HG03565 (cell line): ENCODE results near the gene YIPF3.
"Not testable (repeated sequence)": the region's sequence is repeated elsewhere in the genome, so short reads cannot be mapped to it uniquely, and the experiment has no call there.

Source experiments
- ATAC-seq: cut with Tn5 transposase; IDR thresholded peaks from one replicate; pipeline ENCODE4 v1.9.1; 2021; ENCODE audit warnings: mild to moderate bottlenecking, moderate library complexity; ENCODE audit not compliant: unreplicated experiment

YIPF3 gene

DNA sequence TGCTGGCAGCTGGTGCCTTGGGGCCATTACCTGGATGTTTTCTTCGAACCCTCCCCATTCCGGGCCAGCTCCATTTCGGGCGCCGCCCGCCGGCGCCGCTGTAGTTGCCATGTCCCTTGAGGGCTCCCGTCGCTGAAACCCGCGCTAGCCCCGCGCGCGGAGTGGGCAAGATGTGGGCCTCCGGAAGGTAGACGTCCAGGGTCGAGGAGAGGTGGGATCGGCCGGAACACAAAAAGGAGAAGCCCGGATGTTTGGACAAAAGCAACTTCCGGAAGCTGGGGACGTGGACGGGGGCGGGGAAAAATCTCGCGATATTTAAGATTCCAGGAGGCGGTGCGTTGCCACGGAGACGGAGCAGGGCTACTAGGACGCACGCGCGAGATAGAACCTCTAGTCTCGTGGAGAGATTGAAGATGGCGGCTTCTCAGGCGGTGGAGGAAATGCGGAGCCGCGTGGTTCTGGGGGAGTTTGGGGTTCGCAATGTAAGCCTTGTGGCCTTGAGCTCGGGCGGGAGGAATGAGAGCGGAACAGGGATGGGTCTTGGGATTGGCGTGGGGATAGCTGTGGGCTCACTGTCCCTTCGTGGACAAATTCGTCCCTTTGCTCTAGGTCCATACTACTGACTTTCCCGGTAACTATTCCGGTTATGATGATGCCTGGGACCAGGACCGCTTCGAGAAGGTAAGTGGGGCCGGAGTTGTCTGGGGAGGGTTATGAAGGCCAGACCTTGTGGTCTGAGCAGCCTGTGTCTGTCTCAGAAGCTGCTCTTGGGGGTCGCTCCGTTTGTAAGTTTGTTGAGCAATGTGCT lies at the start of gene YIPF3, which contains the start of gene POLR1C:
YIPF3 (minus strand) TSS at position 230 of the 808 bp plus-strand sequence; CDS start at position 111, 119 bp downstream.
POLR1C (plus strand) TSS at position 393 of the 808 bp plus-strand sequence; CDS start at position 414, 21 bp downstream.
- ATAC-seq = peak; percentile 74

DNA sequence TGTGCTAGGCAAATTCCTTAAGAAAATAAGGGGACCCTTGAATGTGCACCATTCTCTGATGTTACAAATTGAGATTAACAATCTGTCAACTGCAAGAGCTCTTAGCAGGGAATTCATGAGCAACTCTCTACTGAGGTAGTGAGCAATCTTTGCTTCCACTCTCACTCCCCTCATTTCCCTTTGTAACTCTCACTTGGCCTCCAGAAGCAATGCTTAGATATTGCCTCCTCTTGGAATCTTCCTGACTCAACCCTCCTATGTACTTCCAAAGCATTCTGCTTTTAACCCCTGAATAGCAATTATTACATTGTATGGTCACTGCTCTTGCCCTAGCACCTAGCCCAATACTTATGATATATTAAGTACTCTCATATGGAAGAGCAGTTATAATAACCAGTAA lies 42.6 kb upstream of the YIPF3 start:
- no peak for ATAC-seq

DNA sequence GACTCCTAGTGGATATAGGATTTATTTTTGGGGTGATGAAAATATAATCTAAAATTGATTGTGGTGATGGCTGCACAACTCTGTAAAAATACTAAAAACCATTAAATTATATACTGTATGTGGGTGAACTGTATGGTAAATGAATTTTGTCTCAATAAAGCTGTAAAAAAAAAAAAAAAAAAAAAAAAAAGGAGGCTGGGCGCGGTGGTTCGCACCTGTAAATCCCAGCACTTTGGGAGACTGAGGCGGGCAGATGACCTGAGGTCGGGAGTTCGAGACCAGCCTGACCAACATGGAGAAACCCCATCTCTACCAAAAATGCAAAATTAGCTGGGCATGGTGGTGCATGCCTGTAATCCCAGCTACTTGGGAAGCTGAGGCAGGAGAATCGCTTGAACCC lies 40.9 kb upstream of the YIPF3 start:
- not testable (repeated sequence) for ATAC-seq

DNA sequence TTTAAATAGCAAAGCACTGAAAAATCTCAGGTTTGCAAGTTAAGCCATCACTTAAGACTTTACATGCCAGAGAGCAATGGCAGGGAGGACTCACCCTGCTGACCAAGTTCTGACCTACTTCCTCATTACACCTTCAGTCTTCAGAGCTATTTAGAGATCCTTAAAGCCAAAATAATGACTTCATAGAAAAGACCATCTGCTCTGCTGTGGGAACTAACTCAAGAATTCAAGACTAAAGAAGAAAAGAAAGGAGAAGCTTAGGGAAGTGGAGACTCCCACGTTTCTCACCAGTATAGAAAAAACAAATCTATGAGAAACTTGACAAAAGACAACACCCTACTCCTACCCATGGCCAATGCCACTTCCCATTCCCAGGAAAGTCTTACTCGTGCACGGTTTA lies 30.5 kb upstream of the YIPF3 start:
- ATAC-seq = no peak

DNA sequence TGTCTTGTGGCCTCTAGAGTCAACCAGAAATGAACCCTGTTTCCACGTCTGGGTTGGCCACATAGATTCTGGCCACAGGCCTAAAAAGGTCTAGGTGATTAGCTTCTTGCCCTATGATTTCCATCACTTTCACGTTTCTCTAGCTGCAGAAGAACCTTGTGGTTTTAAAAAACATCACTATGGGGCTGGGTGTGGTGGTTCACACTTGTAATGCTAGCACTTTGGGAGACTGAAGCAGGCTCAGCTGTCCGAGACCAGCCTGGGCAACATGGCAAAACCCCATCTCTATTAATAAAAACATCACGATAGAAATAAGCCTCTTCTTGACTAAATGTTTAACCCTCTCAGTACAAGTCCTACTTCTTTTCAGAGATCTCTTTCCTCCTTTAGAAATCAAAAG lies 27.7 kb upstream of the YIPF3 start:
- ATAC-seq = no peak

DNA sequence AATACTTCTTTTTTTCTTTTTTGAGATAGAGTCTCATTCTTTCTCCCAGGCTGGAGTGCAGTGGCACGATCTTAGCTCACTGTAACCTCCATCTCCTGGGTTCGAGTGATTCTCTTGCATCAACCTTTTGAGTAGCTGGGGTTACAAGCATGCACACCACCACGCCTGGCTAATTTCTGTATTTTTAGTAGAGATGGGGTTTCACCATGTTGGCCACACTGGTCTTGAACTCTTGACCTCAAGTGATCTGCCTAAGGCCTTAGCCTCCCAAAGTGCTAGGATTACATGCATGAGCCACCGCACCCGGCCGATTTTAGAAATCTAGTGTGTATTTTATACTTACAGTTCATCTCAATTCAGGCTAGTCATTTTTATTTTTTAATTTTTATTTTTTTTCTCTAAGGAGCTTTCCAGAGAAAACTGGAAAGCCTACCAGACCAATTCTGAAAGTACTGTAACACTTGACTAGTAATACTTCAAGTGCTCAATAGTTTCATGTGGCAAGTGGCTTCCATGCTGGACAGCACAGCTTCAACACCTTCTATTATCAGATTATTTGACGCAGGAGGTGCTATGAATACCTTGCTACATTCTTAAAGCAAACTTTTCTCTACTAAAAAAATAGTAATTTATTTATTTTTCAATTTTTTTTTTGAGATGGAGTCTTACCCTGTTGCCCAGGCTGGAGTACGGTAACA lies 25.2 kb upstream of the YIPF3 start:
- ATAC-seq = no peak

DNA sequence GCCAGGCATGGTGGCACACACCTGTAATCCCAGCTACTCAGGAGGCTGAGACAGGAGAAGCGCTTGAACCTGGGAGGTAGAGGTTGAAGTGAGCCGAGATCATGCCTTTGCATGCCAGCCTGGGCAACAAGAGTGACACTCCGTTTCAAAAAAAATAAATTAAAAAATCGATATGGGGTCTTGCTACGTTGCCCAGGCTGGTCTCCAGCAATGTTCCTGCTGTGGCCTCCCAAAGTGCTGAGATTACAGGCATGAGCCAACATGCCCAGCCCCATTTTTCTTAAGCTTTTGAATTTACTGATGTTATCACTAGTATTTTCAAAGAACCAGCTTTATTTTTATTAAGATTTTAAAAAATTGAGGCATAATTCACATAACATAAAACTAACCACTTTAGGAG lies 23.8 kb upstream of the YIPF3 start:
- ATAC-seq = no peak

DNA sequence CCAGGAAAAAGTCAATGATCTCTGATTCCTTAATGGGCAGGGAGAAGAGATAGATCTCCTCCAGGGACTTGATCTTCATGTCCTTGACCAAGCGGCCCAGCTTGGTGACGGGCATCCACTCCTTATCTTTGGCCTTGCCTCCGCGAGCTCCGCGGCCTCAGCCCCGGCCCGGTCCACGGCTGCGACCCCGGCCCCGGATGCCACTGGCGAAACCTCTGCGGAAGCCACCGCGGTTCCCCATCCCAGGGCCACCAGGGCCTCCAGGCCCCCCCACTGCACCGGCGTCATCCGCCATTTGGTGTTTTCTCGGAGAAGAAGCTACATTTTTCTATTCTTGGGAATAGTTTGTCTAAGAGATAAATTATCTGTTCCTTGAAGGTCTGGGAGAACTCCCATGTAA lies 22.7 kb upstream of the YIPF3 start:
- ATAC-seq = not testable (repeated sequence)

DNA sequence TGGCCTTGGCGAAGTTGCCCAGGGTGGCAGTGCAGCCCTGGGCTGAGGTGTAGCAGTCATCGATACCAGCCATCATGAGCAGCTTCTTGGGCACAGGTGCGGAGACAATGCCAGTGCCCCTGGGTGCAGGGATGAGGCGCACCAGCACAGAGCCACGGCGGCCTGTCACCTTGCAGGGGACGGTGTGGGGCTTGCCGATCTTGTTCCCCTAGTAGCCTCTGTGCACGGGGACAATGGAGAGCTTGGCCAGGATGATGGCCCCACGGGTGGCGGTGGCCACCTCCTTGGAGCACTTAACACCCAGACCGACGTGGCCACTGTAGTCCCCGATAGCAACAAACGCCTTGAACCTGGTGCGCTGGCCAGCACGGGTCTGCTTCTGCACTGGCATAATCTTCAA lies 22.3 kb upstream of the YIPF3 start:
- ATAC-seq = not testable (repeated sequence)

DNA sequence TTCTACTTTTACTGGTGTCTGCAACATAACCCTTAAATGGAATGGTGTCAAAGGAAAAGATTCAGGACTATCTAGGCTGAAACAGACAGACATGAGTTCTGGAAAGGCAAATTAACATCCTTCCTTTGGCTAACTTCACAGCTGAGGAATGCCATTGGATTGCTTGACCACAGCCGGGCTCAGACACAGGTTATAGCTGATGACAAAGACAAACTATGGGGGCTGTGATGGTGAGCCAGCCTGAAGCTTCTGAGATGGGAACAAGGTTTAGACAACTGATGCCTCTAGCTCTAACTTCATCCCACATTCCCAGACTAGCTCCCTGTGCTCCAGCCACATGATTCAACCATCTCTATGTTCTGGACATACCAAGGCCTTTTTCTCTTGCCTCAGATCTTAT lies 15.5 kb upstream of the YIPF3 start:
- no peak for ATAC-seq

DNA sequence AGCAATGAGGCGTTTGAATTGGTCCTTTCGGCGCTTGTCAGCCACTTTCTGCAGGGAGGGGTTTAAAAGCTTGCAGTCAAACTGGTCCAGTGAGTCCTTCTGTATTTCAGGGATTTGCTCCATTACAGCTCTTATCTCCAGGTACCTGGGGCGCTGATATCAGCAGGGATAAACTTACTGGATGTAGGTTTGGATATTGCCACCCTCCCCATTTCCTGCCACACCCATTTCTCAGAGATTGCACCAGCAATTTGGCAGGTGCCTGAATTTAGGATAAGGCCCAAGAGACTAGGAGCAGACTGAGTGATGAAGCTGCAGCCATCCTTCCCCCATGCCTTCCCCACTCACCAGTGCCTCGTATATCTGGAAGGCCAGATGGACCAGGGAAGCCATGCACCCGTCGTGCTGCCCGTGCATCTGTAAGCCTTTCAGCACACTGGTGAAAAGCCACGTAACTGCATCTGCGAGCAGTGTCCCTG lies 7.8 kb upstream of the YIPF3 start:
- ATAC-seq = no peak

DNA sequence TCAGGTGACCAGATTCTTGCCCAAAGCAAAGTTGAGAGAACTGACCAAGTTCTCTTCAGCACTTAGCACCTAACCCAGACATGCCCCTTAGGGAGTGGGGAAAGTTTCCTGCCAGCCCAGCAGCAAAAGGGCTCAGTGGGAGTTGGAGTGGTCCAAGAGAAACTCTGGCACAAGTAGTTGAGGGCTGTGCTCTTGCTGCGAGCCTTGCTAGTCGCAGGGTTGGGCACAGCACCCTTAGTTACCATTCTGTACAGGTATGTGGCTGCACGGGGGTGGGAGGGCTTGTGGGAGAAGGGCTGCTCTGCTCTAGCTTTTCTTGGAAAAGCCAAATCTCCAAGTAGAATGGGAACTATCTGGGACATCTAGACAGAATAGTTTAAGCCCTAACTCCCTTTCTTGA lies 6.6 kb upstream of the YIPF3 start:
- no peak for ATAC-seq

DNA sequence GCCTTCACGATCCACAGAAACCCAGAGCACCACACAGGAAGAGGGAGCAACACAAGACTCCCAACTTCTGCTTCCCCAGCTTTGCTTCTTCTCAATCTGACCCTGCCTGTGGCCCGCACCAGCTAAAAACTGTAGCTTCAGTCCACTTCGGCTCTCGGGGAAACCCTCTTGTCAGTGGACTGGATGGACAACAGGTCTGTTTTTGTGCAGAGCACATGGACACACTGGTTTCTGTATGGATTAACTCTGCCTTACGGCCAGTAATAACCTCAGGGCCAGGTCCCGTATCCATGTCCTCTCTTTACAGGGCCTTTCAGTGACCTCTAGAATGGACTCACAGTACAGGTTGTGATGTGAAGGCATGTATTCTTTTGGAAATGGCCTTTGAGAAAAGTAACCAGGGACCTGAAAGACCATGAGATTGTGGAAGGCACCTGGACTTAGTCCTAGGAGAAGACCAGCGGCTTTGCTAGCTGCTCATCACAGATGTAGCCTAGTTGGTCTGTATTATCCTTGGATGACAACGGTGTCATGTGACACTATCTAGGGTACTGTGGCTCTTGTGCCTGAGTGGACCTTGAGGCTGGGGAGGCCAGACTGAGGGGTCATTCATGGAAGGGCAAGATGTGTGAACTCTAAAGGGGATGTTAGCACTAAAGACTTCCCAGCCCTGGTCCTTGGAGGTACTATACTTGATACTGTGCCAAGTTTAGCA lies 6.0 kb upstream of the YIPF3 start:
- ATAC-seq = no peak

DNA sequence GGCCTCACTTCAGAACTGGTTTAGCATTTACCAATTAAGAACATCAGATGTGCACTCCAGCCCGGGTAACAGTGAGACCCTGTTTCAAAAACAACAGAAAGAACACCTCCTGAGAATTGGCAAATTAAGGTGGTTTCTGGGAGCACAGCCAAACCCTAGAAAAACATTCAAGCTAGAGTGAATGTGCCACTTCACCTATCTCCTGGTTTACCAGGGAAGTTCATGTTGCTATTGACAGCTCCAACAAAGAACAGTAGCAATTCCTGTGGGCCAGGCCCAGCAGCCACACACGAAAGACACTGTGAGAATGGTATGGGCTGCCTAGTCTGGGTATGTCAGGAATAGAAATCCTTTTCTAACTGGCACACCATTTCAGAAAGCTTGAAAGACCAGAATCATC lies 5.1 kb upstream of the YIPF3 start:
- ATAC-seq = no peak

DNA sequence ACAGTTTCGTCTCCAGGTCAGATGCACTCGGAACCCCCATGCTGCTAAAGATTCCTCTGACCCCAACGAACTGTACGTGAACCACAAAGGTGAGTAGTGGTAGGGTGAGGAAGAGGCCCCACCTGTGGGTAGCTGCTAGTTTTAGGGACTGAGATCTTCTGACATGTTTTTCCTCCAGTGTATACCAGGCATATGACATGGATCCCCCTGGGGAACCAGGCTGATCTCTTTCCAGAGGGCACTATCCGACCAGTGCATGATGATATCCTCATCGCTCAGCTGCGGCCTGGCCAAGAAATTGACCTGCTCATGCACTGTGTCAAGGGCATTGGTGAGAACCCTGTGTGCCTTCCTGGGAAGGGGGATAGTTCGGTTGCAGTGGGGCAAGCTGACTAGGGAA lies 3.4 kb upstream of the YIPF3 start:
- no peak for ATAC-seq

DNA sequence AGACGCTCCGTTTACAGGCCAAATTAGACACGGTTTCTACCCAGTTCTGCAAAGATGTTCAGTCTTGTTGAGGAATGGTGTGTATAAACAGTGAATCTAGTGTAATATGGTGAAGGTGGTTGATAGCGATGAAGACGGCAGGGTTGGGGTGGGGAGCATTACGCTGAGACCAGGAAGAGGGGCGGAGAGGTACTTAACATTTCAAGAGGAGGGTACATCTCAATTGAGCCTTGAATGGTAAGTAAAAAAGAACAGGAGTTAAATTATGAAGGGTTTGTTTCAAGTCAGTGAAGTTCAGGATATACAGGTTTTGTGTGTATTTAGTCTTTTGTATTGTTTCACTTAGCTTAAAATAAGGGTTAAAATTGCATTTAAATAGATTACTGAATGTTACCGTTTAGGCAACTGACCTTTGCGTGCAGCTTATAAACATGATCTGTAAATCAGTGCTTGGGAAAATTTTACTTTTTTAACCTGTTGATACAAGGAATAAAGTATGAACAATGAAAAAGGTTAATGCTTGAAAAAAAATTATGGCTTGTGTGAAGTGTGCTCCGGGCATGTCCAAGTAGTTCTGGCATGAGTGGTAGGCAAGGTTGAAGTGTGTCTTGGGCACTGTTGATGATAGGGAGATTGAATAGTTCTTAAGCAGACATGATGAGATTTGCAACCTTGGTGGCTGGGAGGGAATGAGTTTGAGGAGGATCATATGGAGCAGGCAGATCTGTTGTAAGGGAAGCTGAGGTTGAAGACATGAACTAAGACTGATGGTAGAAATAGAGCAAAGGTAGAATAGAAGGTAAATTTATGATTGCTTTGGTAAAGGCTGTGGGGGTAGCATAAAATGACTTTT lies 1.0 kb upstream of the YIPF3 start:
- ATAC-seq = no peak

DNA sequence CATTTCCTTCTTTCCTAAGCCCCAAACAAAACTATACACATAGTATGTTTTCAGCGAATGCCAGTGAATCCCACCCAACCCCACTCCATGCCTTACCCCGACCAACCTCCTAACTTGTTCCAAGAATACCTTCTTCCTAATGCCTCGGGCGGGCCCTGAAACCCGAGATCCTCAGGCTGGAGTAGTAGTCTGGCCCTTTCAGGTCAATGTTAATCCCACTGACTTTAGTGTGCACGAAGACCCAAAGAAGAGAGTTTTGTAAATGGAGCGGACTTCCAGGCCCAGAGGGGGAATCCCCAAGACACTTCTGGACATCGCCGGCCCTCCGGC lies 394 bp downstream of the YIPF3 start:
- no peak for ATAC-seq

DNA sequence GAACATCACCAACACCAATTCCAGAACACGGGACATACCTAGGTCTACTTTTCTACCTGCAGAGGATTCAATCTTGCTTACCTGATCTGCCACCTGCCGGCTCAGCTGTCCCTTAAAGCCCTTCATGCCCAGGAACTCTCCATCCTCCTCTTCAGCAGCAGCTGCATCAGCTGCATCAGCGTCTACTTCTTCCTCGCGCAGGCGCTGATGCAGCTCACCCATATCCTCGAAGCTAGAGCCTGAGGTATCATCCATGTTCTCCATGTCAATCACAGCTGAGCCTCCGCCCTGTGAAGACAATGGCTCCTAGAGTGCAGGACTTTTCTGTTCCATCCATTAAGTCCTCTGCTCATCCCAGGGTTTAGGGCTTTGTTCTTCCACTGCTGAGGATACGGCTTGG lies 918 bp downstream of the YIPF3 start:
- no peak for ATAC-seq

DNA sequence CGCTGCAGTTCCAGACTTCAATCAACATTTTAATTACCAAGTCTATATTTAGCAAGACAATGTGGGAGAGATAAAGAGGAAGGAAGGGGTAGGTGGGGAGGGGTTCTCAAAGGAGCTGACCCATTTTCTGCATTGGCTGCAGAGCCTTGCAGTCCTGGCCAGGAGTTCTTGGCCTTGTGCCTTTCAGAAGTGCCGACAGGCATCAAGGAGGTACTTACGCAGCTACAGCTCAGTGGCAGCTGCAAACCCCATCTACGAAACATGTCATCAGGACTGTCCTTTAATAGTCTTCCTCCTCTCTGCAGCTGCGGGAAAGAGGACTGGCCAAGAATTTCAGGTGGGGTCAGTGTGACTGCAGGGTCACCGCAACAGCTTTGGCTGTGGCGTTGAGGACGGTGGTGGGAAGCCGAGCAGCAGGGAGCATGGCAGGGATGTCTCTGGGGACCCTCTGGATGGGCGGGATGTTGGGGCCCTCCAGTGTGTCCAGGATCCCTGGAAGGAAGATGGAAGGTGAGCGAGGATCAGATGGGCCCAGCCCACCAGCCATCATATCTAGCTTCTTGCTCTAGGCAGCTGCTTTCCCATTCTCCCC lies 4.8 kb downstream of the YIPF3 start:
- ATAC-seq = no peak

DNA sequence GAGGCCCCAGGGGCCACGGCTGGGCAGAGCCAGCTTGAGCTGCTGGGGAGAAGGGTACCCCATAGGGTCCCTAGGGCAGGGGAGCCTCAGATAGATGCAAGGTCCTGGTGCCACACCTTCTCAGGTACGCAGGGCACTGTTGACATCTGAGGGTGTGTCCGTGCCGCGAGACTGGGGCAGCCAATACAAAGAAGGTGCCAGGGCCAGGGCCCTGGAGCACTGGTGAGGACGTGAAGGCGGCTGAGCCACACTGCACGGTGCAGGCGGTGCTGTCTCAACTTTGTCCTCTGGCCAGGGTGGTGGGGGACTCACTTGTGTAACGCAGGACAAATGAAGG lies 5.9 kb downstream of the YIPF3 start:
- no peak for ATAC-seq
